ENCODE results near the gene DLG2.

The DLG2 gene

GRCh38 chr11:85444479-85444878 lies 182.7 kb downstream of the DLG2 start:
- H3K27ac ChIP-seq, result no peak overlapping the region
- TF ChIP-seq CTCF (conservative IDR thresholded peaks at IDR 0.05; ENCODE audit: low read depth), result no peak
- ChIA-PET CTCF (no interaction called here), POLR2A (ENCODE audit: low non-redundant PET) (no interaction called here)
- no peak for DNase-seq (ENCODE audit: low spot score)

- TF ChIP-seq CTCF (conservative IDR thresholded peaks at IDR 0.05; ENCODE audit: low read depth), result no peak
- ChIA-PET POLR2A (ENCODE audit: low non-redundant PET) (no interaction called here), CTCF (no interaction called here)
- no peak for DNase-seq (ENCODE audit: low spot score)
- H3K27ac ChIP-seq, result no peak overlapping the region
Observed at GRCh38 chr11:85440273-85440672, 186.9 kb downstream of the DLG2 start.

- no peak for DNase-seq (ENCODE audit: low spot score)
- no peak overlapping the region for H3K27ac ChIP-seq
- ChIA-PET POLR2A (ENCODE audit: low non-redundant PET) (no interaction called here), CTCF (no interaction called here)
- TF ChIP-seq CTCF (conservative IDR thresholded peaks at IDR 0.05; ENCODE audit: low read depth), result no peak
Observed at GRCh38 chr11:85438328-85438727, 188.8 kb downstream of the DLG2 start.

- no peak overlapping the region for H3K27ac ChIP-seq
- ChIA-PET POLR2A (ENCODE audit: low non-redundant PET) (no interaction called here), CTCF (no interaction called here)
- no peak for TF ChIP-seq CTCF (conservative IDR thresholded peaks at IDR 0.05; ENCODE audit: low read depth)
- no peak for DNase-seq (ENCODE audit: low spot score)
Observed at GRCh38 chr11:85431319-85431718, 195.8 kb downstream of the DLG2 start.

- TF ChIP-seq CTCF (conservative IDR thresholded peaks at IDR 0.05; ENCODE audit: low read depth), result no peak
- POLR2A ChIA-PET (ENCODE audit: low non-redundant PET), result no interaction called here
- no peak overlapping the region for H3K27ac ChIP-seq
- DNase-seq (ENCODE audit: low spot score), result no peak
- CTCF ChIA-PET, result no interaction called here
Observed at GRCh38 chr11:85423794-85424193, 203.3 kb downstream of the DLG2 start.

- DNase-seq (ENCODE audit: low spot score), result no peak
- H3K27ac ChIP-seq, result no peak overlapping the region
- CTCF ChIA-PET, result interaction anchor here (0.7 kb wide), 1 partner anchor 40 kb away, joined by 4 read pairs; no protein-coding TSS in a partner anchor
- no peak for TF ChIP-seq CTCF (conservative IDR thresholded peaks at IDR 0.05; ENCODE audit: low read depth)
- POLR2A ChIA-PET (ENCODE audit: low non-redundant PET), result no interaction called here
Observed at GRCh38 chr11:85423316-85423715, 203.8 kb downstream of the DLG2 start.

GRCh38 chr11:85414175-85414574 lies 213.0 kb downstream of the DLG2 start:
- no peak for TF ChIP-seq CTCF (conservative IDR thresholded peaks at IDR 0.05; ENCODE audit: low read depth)
- ChIA-PET CTCF (no interaction called here), POLR2A (ENCODE audit: low non-redundant PET) (no interaction called here)
- no peak overlapping the region for H3K27ac ChIP-seq
- DNase-seq (ENCODE audit: low spot score), result no peak
